HepG2 (cell line): Measurements from ENCODE around the gene RPL38. TPM values are rescaled to one million over a fixed set of nuclear protein-coding genes. Genes with fewer than 3 reads are reported as not detected.

Experiments used
- ATAC-seq: fragments of 200-7000 bp; cut with Tn5 transposase; 3 replicates; pipeline ENCODE4 v1.9.1; 2020; ENCODE audit warnings: mild to moderate bottlenecking, moderate library complexity
- BruUV-seq: library from RNA; stranded (reverse); fragments of 400-500 nt; replicated peaks from 2 replicates; lab custom pipeline; 2021; lab: Mats Ljungman, UMichigan
- CTCF ChIA-PET: fragments of 300-600 bp; formaldehyde crosslinking; extraction: SDS; loops from one replicate; lab custom pipeline; 2021; ENCODE audit warnings: low total read pairs, inconsistent platforms, low intra/inter-chr PET ratio; lab: Yijun Ruan, JAX
- POLR2A ChIA-PET: fragments of 350-600 bp; sonication (Branson Sonifier 250); formaldehyde crosslinking; loops from one replicate; lab custom pipeline; 2020; ENCODE audit warnings: antibody characterized with exemption, inconsistent platforms; lab: Yijun Ruan, JAX
- DNase-seq: peaks from one replicate; pipeline ENCODE4 v3.0.0-alpha.2; 2015; ENCODE audit warnings: low spot score
- FAIRE-seq: peaks from 3 replicates; lab custom pipeline; 2011; peaks lifted over from hg19 to GRCh38; lab: Jason Lieb, UNC
- H2AFZ ChIP-seq: one replicate; pipeline ENCODE4 v1.6.1; 2011; ENCODE audit warnings: low read length, inconsistent platforms
- H3K27ac ChIP-seq: fragments of 300-600 bp; 3 replicates; pipeline ENCODE4 v1.8.0; 2011; ENCODE audit warnings: mixed run types, mild to moderate bottlenecking, mixed read lengths, low read length, inconsistent platforms; ENCODE audit not compliant: insufficient read depth; ENCODE audit errors: extremely low read length
- H3K27me3 ChIP-seq, 2 experiments: fragments of 200-600 bp in 1 of 2; 2 replicates in 1 of 2; 3 replicates in 1 of 2; pipeline versions ENCODE4 v1.6.0 to v1.8.0; 2011; ENCODE audit warnings: low read length in 2 of 2, mild to moderate bottlenecking in 2 of 2, moderate library complexity in 2 of 2, inconsistent platforms in 1 of 2; ENCODE audit not compliant: insufficient read depth in 2 of 2, control insufficient read depth in 1 of 2
- H3K36me3 ChIP-seq, 2 experiments: fragments of 200-600 bp in 1 of 2; replicated peaks in 1 of 2; 2 replicates in 1 of 2; 3 replicates in 1 of 2; pipeline versions ENCODE4 v1.5.1 to v1.8.0; 2011; ENCODE audit warnings: low read length in 2 of 2, inconsistent platforms in 1 of 2; ENCODE audit not compliant: insufficient read depth in 2 of 2, control insufficient read depth in 1 of 2
- H3K4me1 ChIP-seq: 2 replicates; pipeline ENCODE4 v1.5.1; 2012; ENCODE audit warnings: low read length, inconsistent platforms; ENCODE audit not compliant: insufficient read depth
- H3K4me2 ChIP-seq: 2 replicates; pipeline ENCODE4 v1.6.0; 2011; ENCODE audit warnings: low read depth, low read length, inconsistent platforms
- H3K4me3 ChIP-seq, 3 experiments: fragments of 200-600 bp in 1 of 3; sonication (generic), shearing (Covaris generic) in 1 of 3; replicated peaks in 1 of 3; 2 replicates each; pipeline ENCODE4 v1.5.1; 2011 to 2016; ENCODE audit warnings: low read length in 3 of 3, inconsistent platforms in 2 of 3, low read depth in 2 of 3, mild to moderate bottlenecking in 2 of 3, control low read depth in 1 of 3, mixed read lengths in 1 of 3; ENCODE audit not compliant: insufficient read depth in 1 of 3
- H3K79me2 ChIP-seq: one replicate; pipeline ENCODE4 v1.6.1; 2011; ENCODE audit warnings: low read length, inconsistent platforms; ENCODE audit not compliant: insufficient read depth
- H3K9ac ChIP-seq: 2 replicates; pipeline ENCODE4 v1.6.0; 2011; ENCODE audit warnings: mild to moderate bottlenecking, low read depth, low read length, inconsistent platforms; ENCODE audit not compliant: insufficient read depth
- H3K9me3 ChIP-seq: 2 replicates; pipeline ENCODE4 v1.5.1; 2012; ENCODE audit warnings: mild to moderate bottlenecking, low read length
- H4K20me1 ChIP-seq: 2 replicates; pipeline ENCODE4 v1.6.0; 2011; ENCODE audit warnings: inconsistent platforms, mild to moderate bottlenecking, low read length, moderate library complexity; ENCODE audit not compliant: insufficient read depth
- ARID5B ChIP-seq: IDR thresholded peaks from 2 replicates; pipeline ENCODE4 v1.4.0; 2020; ENCODE audit warnings: mild to moderate bottlenecking, missing genetic modification reagents
- ARNT ChIP-seq: fragments of 450-650 bp; IDR thresholded peaks from 2 replicates; pipeline ENCODE4 v1.6.1; 2017
- BATF2 ChIP-seq: sonication (generic); formaldehyde crosslinking; IDR thresholded peaks from 2 replicates; pipeline ENCODE4 v1.8.0; 2022; ENCODE audit warnings: mild to moderate bottlenecking, missing genetic modification reagents, moderate library complexity
- EED ChIP-seq: sonication (generic); formaldehyde crosslinking; IDR thresholded peaks from 2 replicates; pipeline ENCODE4 v1.5.0; 2020; ENCODE audit warnings: mild to moderate bottlenecking, missing genetic modification reagents
- PHF20 ChIP-seq: sonication (generic); formaldehyde crosslinking; IDR thresholded peaks from 2 replicates; pipeline ENCODE4 v1.5.0; 2020; ENCODE audit warnings: mild to moderate bottlenecking, missing genetic modification reagents
- REPIN1 ChIP-seq: sonication (generic); formaldehyde crosslinking; IDR thresholded peaks from 2 replicates; pipeline ENCODE4 v1.8.0; 2022; ENCODE audit warnings: missing genetic modification reagents, low read depth, mild to moderate bottlenecking, borderline replicate concordance
- ZKSCAN8 ChIP-seq: IDR thresholded peaks from 2 replicates; pipeline ENCODE4 v1.6.1; 2016; ENCODE audit warnings: borderline replicate concordance, missing genetic modification reagents, missing compliant biosample characterization
- ZNF317 ChIP-seq: sonication (generic); formaldehyde crosslinking; IDR thresholded peaks from 2 replicates; pipeline ENCODE4 v1.5.0; 2020; ENCODE audit warnings: mild to moderate bottlenecking, missing genetic modification reagents
- ZNF33A ChIP-seq: sonication (generic); formaldehyde crosslinking; IDR thresholded peaks from 2 replicates; pipeline ENCODE4 v1.5.1; 2020; ENCODE audit warnings: missing genetic modification reagents, mild to moderate bottlenecking, moderate library complexity, borderline replicate concordance
- ZNF367 ChIP-seq: sonication (generic); formaldehyde crosslinking; IDR thresholded peaks from 2 replicates; pipeline ENCODE4 v1.4.0; 2020; ENCODE audit warnings: missing genetic modification reagents, borderline replicate concordance
- ZNF781 ChIP-seq: sonication (generic); formaldehyde crosslinking; IDR thresholded peaks from 2 replicates; pipeline ENCODE4 v1.5.1; 2020; ENCODE audit warnings: borderline replicate concordance, mild to moderate bottlenecking, missing genetic modification reagents; ENCODE audit errors: not compliant biosample characterization
- WGBS: methylation state at CpG from one replicate; pipeline ENCODE4 v1.1.6; 2017; ENCODE audit warnings: low lambda C conversion rate; 5-methylcytosine and 5-hydroxymethylcytosine counted together
- in situ Hi-C: cut with HindIII; loops from 2 replicates; pipeline ENCODE4 v1.10.0; 2017; ENCODE audit warnings: low pct_unique_long_range_greater_than_20kb; ENCODE audit not compliant: extremely low pct_ligation_motif_present
- intact Hi-C: fragments of 100-400 bp; cut with micrococcal nuclease; formaldehyde crosslinking; loops from one replicate; pipeline ENCODE4 v1.10.0; 2022; ENCODE audit not compliant: unreplicated experiment
- polyA plus RNA-seq, 8 experiments: library from polyadenylated mRNA; depleted of rRNA in 3 of 8; stranded (reverse) in 7 of 8; unstranded in 1 of 8; fragments of >200 nt; fragmentation: Illumina TruSeq in 4 of 8; extraction: Trizol in 4 of 8; gene quantifications; 2 replicates each; pipeline versions ENCODE4 v1.2.1 to v1.2.3, GENCODE V29; 2011 to 2016; ENCODE audit warnings: low read depth in 4 of 8, missing spikeins in 1 of 8, mixed read lengths in 1 of 8; ENCODE audit not compliant: insufficient read depth in 1 of 8
- total RNA-seq, 5 experiments: library from RNA; depleted of rRNA; stranded (reverse); fragments of >200 nt; fragmentation: Illumina TruSeq; extraction: Trizol; gene quantifications; 2 replicates each; pipeline ENCODE4 v1.2.3, GENCODE V29; 2016; ENCODE audit warnings: low read depth in 1 of 5
- TF ChIP-seq, protein P1 (sequence below): sonication (generic); formaldehyde crosslinking; IDR thresholded peaks from 2 replicates; pipeline ENCODE4 v1.4.0; 2020; ENCODE audit warnings: mild to moderate bottlenecking, low read depth, missing genetic modification reagents

RPL38 gene
- total and polyA plus RNA-seq, 2 of the 13 experiments (the other 11 are each of a cell fraction or from before 2014, with no cell fraction given), result 2,370 to 2,372 TPM

GRCh38 chr17:74217888-74218287 is 14.4 kb downstream of the RPL38 start:
- Histone ChIP-seq H2AFZ (no peak overlapping the region), H3K9ac (no peak overlapping the region), H3K27ac (no peak overlapping the region), H3K4me1 (peaks cover 23% of the 10 kb centered on the region), H3K36me3 (no peaks in the 10 kb centered on the region), H3K4me2 (no peak overlapping the region), H3K79me2 (no peaks in the 10 kb centered on the region), H4K20me1 (no peaks in the 10 kb centered on the region; the same call in 1 of the 2 replicates), H3K27me3 (peaks cover 0 to 8% of the 10 kb centered on the region in 2 experiments; a peak in 3 of 5 replicates), H3K4me3 (no peak overlapping the region), H3K9me3 (no peaks in the 10 kb centered on the region)
- FAIRE-seq (no peak), ATAC-seq (no peak), DNase-seq (no peak)
- in situ Hi-C loops (no loop called here), intact Hi-C loops (no loop called here)
- TF ChIP-seq BATF2 (no peak), ZNF781 (no peak), ZNF317 (CRISPR knock-in tag) (no peak), ZNF33A (CRISPR knock-in tag) (no peak), ZNF367 (CRISPR knock-in tag) (no peak), ARNT (no peak), ZKSCAN8 (CRISPR knock-in tag) (no peak), ARID5B (CRISPR knock-in tag) (no peak), REPIN1 (CRISPR knock-in tag) (no peak), PHF20 (CRISPR knock-in tag) (no peak), EED (CRISPR knock-in tag) (no peak)
- TF ChIP-seq, protein P1, sequence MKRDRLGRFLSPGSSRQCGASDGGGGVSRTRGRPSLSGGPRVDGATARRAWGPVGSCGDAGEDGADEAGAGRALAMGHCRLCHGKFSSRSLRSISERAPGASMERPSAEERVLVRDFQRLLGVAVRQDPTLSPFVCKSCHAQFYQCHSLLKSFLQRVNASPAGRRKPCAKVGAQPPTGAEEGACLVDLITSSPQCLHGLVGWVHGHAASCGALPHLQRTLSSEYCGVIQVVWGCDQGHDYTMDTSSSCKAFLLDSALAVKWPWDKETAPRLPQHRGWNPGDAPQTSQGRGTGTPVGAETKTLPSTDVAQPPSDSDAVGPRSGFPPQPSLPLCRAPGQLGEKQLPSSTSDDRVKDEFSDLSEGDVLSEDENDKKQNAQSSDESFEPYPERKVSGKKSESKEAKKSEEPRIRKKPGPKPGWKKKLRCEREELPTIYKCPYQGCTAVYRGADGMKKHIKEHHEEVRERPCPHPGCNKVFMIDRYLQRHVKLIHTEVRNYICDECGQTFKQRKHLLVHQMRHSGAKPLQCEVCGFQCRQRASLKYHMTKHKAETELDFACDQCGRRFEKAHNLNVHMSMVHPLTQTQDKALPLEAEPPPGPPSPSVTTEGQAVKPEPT (CRISPR knock-in tag), result no peak
- POLR2A ChIA-PET, result no interaction called here
- 47% methylated on average over 2 of the region's 2 CpGs for WGBS
- no TSS peak for BruUV-seq
- CTCF ChIA-PET, result no interaction called here
